GM18858 (cell line): ENCODE data around the gene OR4D10.
A peak's percentile ranks its signal among the peaks of the same experiment; 100 is the strongest.
"Not testable (repeated sequence)": the region's sequence is repeated elsewhere in the genome, so short reads cannot be mapped to it uniquely, and the experiment has no call there.

Experiments used
- ATAC-seq: cut with Tn5 transposase; IDR thresholded peaks from one replicate; pipeline ENCODE4 v1.9.1; 2021; ENCODE audit not compliant: unreplicated experiment

The OR4D10 gene

GRCh38 chr11:59473015-59473414 is at the start of gene OR4D10:
TSS of gene OR4D10 (plus strand) at chr11:59473315. CDS start at chr11:59477430, 4,115 bp downstream.
- no peak for ATAC-seq

- ATAC-seq, result no peak
Measured at GRCh38 chr11:59423835-59424234, 49.3 kb upstream of the OR4D10 start.

GRCh38 chr11:59425131-59425530 is 48.0 kb upstream of the OR4D10 start:
- ATAC-seq, result no peak

- no peak for ATAC-seq
Measured at GRCh38 chr11:59426361-59427067, 46.6 kb upstream of the OR4D10 start, which contains the start of gene OR5A2. TSS of gene OR5A2 (minus strand) at chr11:59426413. CDS start at chr11:59422953, 3,460 bp downstream.

GRCh38 chr11:59427068-59427382 is 46.1 kb upstream of the OR4D10 start:
- ATAC-seq, result no peak

GRCh38 chr11:59429924-59430516 is 43.1 kb upstream of the OR4D10 start:
- peak; percentile 79 for ATAC-seq

GRCh38 chr11:59436169-59436568 is 36.9 kb upstream of the OR4D10 start, which contains the start of gene OR5A1:
TSS of gene OR5A1 (plus strand) at chr11:59436469. CDS start at chr11:59443169, 6,700 bp downstream.
- no peak for ATAC-seq

GRCh38 chr11:59437770-59438169 is 35.3 kb upstream of the OR4D10 start:
- ATAC-seq, result no peak

GRCh38 chr11:59445624-59446023 is 27.5 kb upstream of the OR4D10 start:
- not testable (repeated sequence) for ATAC-seq

GRCh38 chr11:59448484-59448883 is 24.6 kb upstream of the OR4D10 start:
- no peak for ATAC-seq

GRCh38 chr11:59456661-59457060 is 16.5 kb upstream of the OR4D10 start, which contains the start of gene OR4D6:
TSS of gene OR4D6 (plus strand) at chr11:59456961. CDS start at chr11:59456961, 0 bp downstream.
- no peak for ATAC-seq

- ATAC-seq, result no peak
Measured at GRCh38 chr11:59459916-59460315, 13.2 kb upstream of the OR4D10 start.

- no peak for ATAC-seq
Measured at GRCh38 chr11:59463190-59463641, 9.9 kb upstream of the OR4D10 start.

GRCh38 chr11:59475176-59475575 is 2.1 kb downstream of the OR4D10 start:
- no peak for ATAC-seq

- no peak for ATAC-seq
Measured at GRCh38 chr11:59479906-59480305, 6.8 kb downstream of the OR4D10 start.

- no peak for ATAC-seq
Measured at GRCh38 chr11:59480359-59480758, 7.2 kb downstream of the OR4D10 start.

GRCh38 chr11:59501931-59502330 is 28.8 kb downstream of the OR4D10 start:
- ATAC-seq, result peak; percentile 63

GRCh38 chr11:59503276-59503675 is 30.2 kb downstream of the OR4D10 start, which contains the start of gene OR4D11:
TSS of gene OR4D11 (plus strand) at chr11:59503576. CDS start at chr11:59503576, 0 bp downstream.
- no peak for ATAC-seq

GRCh38 chr11:59510941-59511589 is 38.0 kb downstream of the OR4D10 start, which contains the start of gene OR4D9:
TSS of gene OR4D9 (plus strand) at chr11:59511539. CDS start at chr11:59514913, 3,374 bp downstream.
- ATAC-seq, result no peak

- no peak for ATAC-seq
Measured at GRCh38 chr11:59511675-59512074, 38.6 kb downstream of the OR4D10 start.

- ATAC-seq, result not testable (repeated sequence)
Measured at GRCh38 chr11:59520139-59520538, 47.0 kb downstream of the OR4D10 start.

GRCh38 chr11:59520741-59521140 is 47.6 kb downstream of the OR4D10 start:
- no peak for ATAC-seq
